HepG2 (cell line): Measurements from ENCODE around the gene MYO1B. TPM values are rescaled to one million over a fixed set of nuclear protein-coding genes. Genes with fewer than 3 reads are reported as not detected.

Source experiments
- ATAC-seq: fragments of 200-7000 bp; cut with Tn5 transposase; 3 replicates; pipeline ENCODE4 v1.9.1; 2020; ENCODE audit warnings: mild to moderate bottlenecking, moderate library complexity
- BruUV-seq: library from RNA; stranded (reverse); fragments of 400-500 nt; replicated peaks from 2 replicates; lab custom pipeline; 2021; lab: Mats Ljungman, UMichigan
- CTCF ChIA-PET: fragments of 300-600 bp; formaldehyde crosslinking; extraction: SDS; loops from one replicate; lab custom pipeline; 2021; ENCODE audit warnings: low total read pairs, inconsistent platforms, low intra/inter-chr PET ratio; lab: Yijun Ruan, JAX
- POLR2A ChIA-PET: fragments of 350-600 bp; sonication (Branson Sonifier 250); formaldehyde crosslinking; loops from one replicate; lab custom pipeline; 2020; ENCODE audit warnings: antibody characterized with exemption, inconsistent platforms; lab: Yijun Ruan, JAX
- DNase-seq: peaks from one replicate; pipeline ENCODE4 v3.0.0-alpha.2; 2015; ENCODE audit warnings: low spot score
- FAIRE-seq: peaks from 3 replicates; lab custom pipeline; 2011; peaks lifted over from hg19 to GRCh38; lab: Jason Lieb, UNC
- H2AFZ ChIP-seq: one replicate; pipeline ENCODE4 v1.6.1; 2011; ENCODE audit warnings: low read length, inconsistent platforms
- H3K27ac ChIP-seq: fragments of 300-600 bp; 3 replicates; pipeline ENCODE4 v1.8.0; 2011; ENCODE audit warnings: mixed run types, mild to moderate bottlenecking, mixed read lengths, low read length, inconsistent platforms; ENCODE audit not compliant: insufficient read depth; ENCODE audit errors: extremely low read length
- H3K27me3 ChIP-seq, 2 experiments: fragments of 200-600 bp in 1 of 2; 2 replicates in 1 of 2; 3 replicates in 1 of 2; pipeline versions ENCODE4 v1.6.0 to v1.8.0; 2011; ENCODE audit warnings: low read length in 2 of 2, mild to moderate bottlenecking in 2 of 2, moderate library complexity in 2 of 2, inconsistent platforms in 1 of 2; ENCODE audit not compliant: insufficient read depth in 2 of 2, control insufficient read depth in 1 of 2
- H3K36me3 ChIP-seq, 2 experiments: fragments of 200-600 bp in 1 of 2; replicated peaks in 1 of 2; 2 replicates in 1 of 2; 3 replicates in 1 of 2; pipeline versions ENCODE4 v1.5.1 to v1.8.0; 2011; ENCODE audit warnings: low read length in 2 of 2, inconsistent platforms in 1 of 2; ENCODE audit not compliant: insufficient read depth in 2 of 2, control insufficient read depth in 1 of 2
- H3K4me1 ChIP-seq: 2 replicates; pipeline ENCODE4 v1.5.1; 2012; ENCODE audit warnings: low read length, inconsistent platforms; ENCODE audit not compliant: insufficient read depth
- H3K4me2 ChIP-seq: 2 replicates; pipeline ENCODE4 v1.6.0; 2011; ENCODE audit warnings: low read depth, low read length, inconsistent platforms
- H3K4me3 ChIP-seq, 3 experiments: fragments of 200-600 bp in 1 of 3; sonication (generic), shearing (Covaris generic) in 1 of 3; replicated peaks in 1 of 3; 2 replicates each; pipeline ENCODE4 v1.5.1; 2011 to 2016; ENCODE audit warnings: low read length in 3 of 3, inconsistent platforms in 2 of 3, low read depth in 2 of 3, mild to moderate bottlenecking in 2 of 3, control low read depth in 1 of 3, mixed read lengths in 1 of 3; ENCODE audit not compliant: insufficient read depth in 1 of 3
- H3K79me2 ChIP-seq: one replicate; pipeline ENCODE4 v1.6.1; 2011; ENCODE audit warnings: low read length, inconsistent platforms; ENCODE audit not compliant: insufficient read depth
- H3K9ac ChIP-seq: 2 replicates; pipeline ENCODE4 v1.6.0; 2011; ENCODE audit warnings: mild to moderate bottlenecking, low read depth, low read length, inconsistent platforms; ENCODE audit not compliant: insufficient read depth
- H3K9me3 ChIP-seq: 2 replicates; pipeline ENCODE4 v1.5.1; 2012; ENCODE audit warnings: mild to moderate bottlenecking, low read length
- H4K20me1 ChIP-seq: 2 replicates; pipeline ENCODE4 v1.6.0; 2011; ENCODE audit warnings: inconsistent platforms, mild to moderate bottlenecking, low read length, moderate library complexity; ENCODE audit not compliant: insufficient read depth
- AGO1 ChIP-seq: fragments of 200-400 bp; formaldehyde crosslinking; IDR thresholded peaks from 2 replicates; pipeline ENCODE4 v1.6.1; 2017; ENCODE audit warnings: mild to moderate bottlenecking, low read depth, low read length, moderate library complexity; ENCODE audit not compliant: poor library complexity, severe bottlenecking
- FOSL2 ChIP-seq: sonication (generic); formaldehyde crosslinking; IDR thresholded peaks from 2 replicates; pipeline ENCODE4 v1.4.0; 2020; ENCODE audit warnings: missing genetic modification reagents
- MXI1 ChIP-seq: IDR thresholded peaks from 3 replicates; pipeline ENCODE4 v1.6.1; 2012; ENCODE audit warnings: low read depth, low read length, inconsistent platforms, borderline replicate concordance
- MYC ChIP-seq: sonication (generic); formaldehyde crosslinking; IDR thresholded peaks from 2 replicates; pipeline ENCODE4 v1.9.0; 2021; ENCODE audit warnings: missing genetic modification reagents, borderline replicate concordance
- NFKBIZ ChIP-seq: IDR thresholded peaks from 2 replicates; pipeline ENCODE4 v1.6.1; 2018; ENCODE audit warnings: missing genetic modification reagents, missing compliant biosample characterization
- NR2F1 ChIP-seq, 2 experiments: fragments of 450-650 bp in 1 of 2; formaldehyde crosslinking in 1 of 2; IDR thresholded peaks; 2 replicates each; pipeline versions ENCODE4 v1.5.0 to v1.6.1; 2016 to 2020; ENCODE audit warnings: mild to moderate bottlenecking in 1 of 2, missing compliant biosample characterization in 1 of 2, missing genetic modification reagents in 1 of 2, moderate library complexity in 1 of 2
- RFXANK ChIP-seq: IDR thresholded peaks from 2 replicates; pipeline ENCODE4 v1.6.1; 2016
- SETDB1 ChIP-seq: sonication (generic); formaldehyde crosslinking; IDR thresholded peaks from 2 replicates; pipeline ENCODE4 v1.5.1; 2020; ENCODE audit warnings: missing genetic modification reagents, mild to moderate bottlenecking, borderline replicate concordance
- ZFP37 ChIP-seq: sonication (generic); formaldehyde crosslinking; IDR thresholded peaks from 2 replicates; pipeline ENCODE4 v1.4.0; 2020; ENCODE audit warnings: missing genetic modification reagents, borderline replicate concordance
- ZNF143 ChIP-seq: sonication (generic); formaldehyde crosslinking; IDR thresholded peaks from 2 replicates; pipeline ENCODE4 v1.4.0; 2020; ENCODE audit warnings: missing genetic modification reagents
- ZNF430 ChIP-seq: sonication (generic); formaldehyde crosslinking; IDR thresholded peaks from 2 replicates; pipeline ENCODE4 v1.9.0; 2021; ENCODE audit warnings: mild to moderate bottlenecking, missing genetic modification reagents
- ZNF615 ChIP-seq: sonication (generic); formaldehyde crosslinking; IDR thresholded peaks from 2 replicates; pipeline ENCODE4 v1.5.0; 2020; ENCODE audit warnings: mild to moderate bottlenecking, missing genetic modification reagents, borderline replicate concordance
- ZNF652 ChIP-seq: IDR thresholded peaks from 2 replicates; pipeline ENCODE4 v1.6.1; 2016; ENCODE audit warnings: low read depth, borderline replicate concordance
- ZNF660 ChIP-seq: sonication (generic); formaldehyde crosslinking; IDR thresholded peaks from 2 replicates; pipeline ENCODE4 v1.5.1; 2020; ENCODE audit warnings: mild to moderate bottlenecking, low read depth, missing genetic modification reagents, borderline replicate concordance
- ZNF709 ChIP-seq: sonication (generic); formaldehyde crosslinking; IDR thresholded peaks from 2 replicates; pipeline ENCODE4 v1.5.0; 2020; ENCODE audit warnings: mild to moderate bottlenecking, missing genetic modification reagents
- ZNF780A ChIP-seq: sonication (generic); formaldehyde crosslinking; IDR thresholded peaks from 2 replicates; pipeline ENCODE4 v1.8.0; 2022; ENCODE audit warnings: mild to moderate bottlenecking, missing genetic modification reagents, moderate library complexity
- ZNF878 ChIP-seq: sonication (generic); formaldehyde crosslinking; IDR thresholded peaks from 2 replicates; pipeline ENCODE4 v1.8.1; 2023; ENCODE audit warnings: mild to moderate bottlenecking, missing genetic modification reagents, moderate library complexity
- ZSCAN21 ChIP-seq: sonication (generic); formaldehyde crosslinking; IDR thresholded peaks from 2 replicates; pipeline ENCODE4 v1.8.0; 2022; ENCODE audit warnings: mild to moderate bottlenecking, missing genetic modification reagents, moderate library complexity, borderline replicate concordance
- WGBS: methylation state at CpG from one replicate; pipeline ENCODE4 v1.1.6; 2017; ENCODE audit warnings: low lambda C conversion rate; 5-methylcytosine and 5-hydroxymethylcytosine counted together
- in situ Hi-C: cut with HindIII; loops from 2 replicates; pipeline ENCODE4 v1.10.0; 2017; ENCODE audit warnings: low pct_unique_long_range_greater_than_20kb; ENCODE audit not compliant: extremely low pct_ligation_motif_present
- intact Hi-C: fragments of 100-400 bp; cut with micrococcal nuclease; formaldehyde crosslinking; loops from one replicate; pipeline ENCODE4 v1.10.0; 2022; ENCODE audit not compliant: unreplicated experiment
- polyA plus RNA-seq, 8 experiments: library from polyadenylated mRNA; depleted of rRNA in 3 of 8; stranded (reverse) in 7 of 8; unstranded in 1 of 8; fragments of >200 nt; fragmentation: Illumina TruSeq in 4 of 8; extraction: Trizol in 4 of 8; gene quantifications; 2 replicates each; pipeline versions ENCODE4 v1.2.1 to v1.2.3, GENCODE V29; 2011 to 2016; ENCODE audit warnings: low read depth in 4 of 8, missing spikeins in 1 of 8, mixed read lengths in 1 of 8; ENCODE audit not compliant: insufficient read depth in 1 of 8
- total RNA-seq, 5 experiments: library from RNA; depleted of rRNA; stranded (reverse); fragments of >200 nt; fragmentation: Illumina TruSeq; extraction: Trizol; gene quantifications; 2 replicates each; pipeline ENCODE4 v1.2.3, GENCODE V29; 2016; ENCODE audit warnings: low read depth in 1 of 5
- TF ChIP-seq, protein P1 (sequence below): sonication (generic); formaldehyde crosslinking; IDR thresholded peaks from 2 replicates; pipeline ENCODE4 v1.4.0; 2020; ENCODE audit warnings: missing genetic modification reagents, mild to moderate bottlenecking, borderline replicate concordance

The MYO1B gene
- total and polyA plus RNA-seq, 2 of the 13 experiments (the other 11 are each of a cell fraction or from before 2014, with no cell fraction given) = 36.9 to 89.8 TPM

DNA sequence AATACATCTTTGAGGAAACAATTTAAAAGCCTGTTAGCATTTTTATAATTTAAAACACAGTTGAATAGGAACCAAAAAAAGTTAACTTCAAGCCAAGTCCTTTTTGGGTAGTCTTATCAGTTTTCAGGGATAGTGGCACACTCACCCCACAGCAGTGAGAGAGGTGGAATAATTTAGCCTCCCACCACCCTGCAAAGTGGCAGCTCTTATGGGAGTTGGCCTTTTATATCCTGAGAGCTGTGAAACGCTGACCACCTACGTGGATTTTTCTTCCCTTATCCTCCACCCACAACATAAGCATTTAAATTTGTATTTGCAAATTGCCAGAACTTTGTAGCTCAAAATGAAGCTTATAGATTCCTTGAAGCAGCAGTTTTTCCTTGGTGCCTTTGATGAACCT lies 167.1 kb downstream of the MYO1B start:
- ChIA-PET POLR2A (no interaction called here), CTCF (no interaction called here)
- Histone ChIP-seq H3K4me1 (peaks cover 2% of the 10 kb centered on the region), H3K36me3 (peaks cover 32 to 77% of the 10 kb centered on the region in 2 experiments), H4K20me1 (no peaks in the 10 kb centered on the region), H3K79me2 (no peaks in the 10 kb centered on the region), H3K27ac (no peak overlapping the region), H3K9ac (no peak overlapping the region), H3K9me3 (no peaks in the 10 kb centered on the region), H3K27me3 (no peaks in the 10 kb centered on the region), H2AFZ (no peak overlapping the region), H3K4me2 (no peak overlapping the region), H3K4me3 (no peak overlapping the region)
- no peak for DNase-seq
- intact Hi-C loops (no loop called here), in situ Hi-C loops (no loop called here)
- ATAC-seq = no peak
- 95% methylated on average over 2 of the region's 2 CpGs for WGBS
- TF ChIP-seq NR2F1 (CRISPR knock-in tag; IDR thresholded peaks at IDR 0.05) = no peak
- no peak for TF ChIP-seq FOSL2
- TF ChIP-seq ZNF615 (CRISPR knock-in tag) = no peak
- TF ChIP-seq ZNF660 (CRISPR knock-in tag) = no peak
- no peak for TF ChIP-seq NFKBIZ (CRISPR knock-in tag)
- no peak for TF ChIP-seq ZNF709 (CRISPR knock-in tag)
- no peak for TF ChIP-seq ZNF143 (CRISPR knock-in tag)
- no peak for TF ChIP-seq ZSCAN21 (CRISPR knock-in tag)
- BruUV-seq = no TSS peak
- FAIRE-seq = no peak

DNA sequence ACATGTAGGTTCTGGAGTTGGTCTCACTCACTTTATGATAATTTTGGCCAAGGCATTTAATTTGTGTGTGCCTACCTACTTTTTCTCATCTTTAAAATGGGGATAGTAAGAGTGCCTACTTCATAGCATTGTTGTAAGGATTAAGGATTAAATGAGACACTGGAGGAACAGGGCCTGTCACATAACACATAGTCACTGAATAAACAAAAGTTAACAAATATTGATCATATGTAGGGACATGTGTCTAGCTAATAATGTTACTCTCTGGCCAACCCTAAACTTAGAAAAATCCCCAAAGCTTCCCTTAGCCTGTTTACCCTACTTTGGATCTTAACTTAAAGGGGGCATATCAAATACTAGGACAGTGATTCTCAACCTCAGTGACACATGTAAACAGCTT lies 169.9 kb downstream of the MYO1B start:
- FAIRE-seq = no peak

More for the DNA sequence above, 169.9 kb downstream of the MYO1B start:
- Histone ChIP-seq H3K36me3 (peaks cover 28 to 64% of the 10 kb centered on the region in 2 experiments), H3K4me1 (peaks cover 17% of the 10 kb centered on the region), H3K4me3 (no peak overlapping the region), H3K79me2 (no peaks in the 10 kb centered on the region), H3K9me3 (no peaks in the 10 kb centered on the region), H3K9ac (no peak overlapping the region), H2AFZ (no peak overlapping the region), H4K20me1 (no peaks in the 10 kb centered on the region), H3K27ac (no peak overlapping the region), H3K4me2 (no peak overlapping the region), H3K27me3 (no peaks in the 10 kb centered on the region)
- no peak for TF ChIP-seq ZNF709 (CRISPR knock-in tag)
- no peak for TF ChIP-seq MXI1
- TF ChIP-seq AGO1 = no peak
- TF ChIP-seq ZNF430 = no peak
- TF ChIP-seq RFXANK (CRISPR knock-in tag) = no peak
- TF ChIP-seq SETDB1 (CRISPR knock-in tag) = no peak
- TF ChIP-seq ZNF780A (CRISPR knock-in tag) = no peak
- no peak for TF ChIP-seq ZNF652 (CRISPR knock-in tag)
- TF ChIP-seq, protein P1, sequence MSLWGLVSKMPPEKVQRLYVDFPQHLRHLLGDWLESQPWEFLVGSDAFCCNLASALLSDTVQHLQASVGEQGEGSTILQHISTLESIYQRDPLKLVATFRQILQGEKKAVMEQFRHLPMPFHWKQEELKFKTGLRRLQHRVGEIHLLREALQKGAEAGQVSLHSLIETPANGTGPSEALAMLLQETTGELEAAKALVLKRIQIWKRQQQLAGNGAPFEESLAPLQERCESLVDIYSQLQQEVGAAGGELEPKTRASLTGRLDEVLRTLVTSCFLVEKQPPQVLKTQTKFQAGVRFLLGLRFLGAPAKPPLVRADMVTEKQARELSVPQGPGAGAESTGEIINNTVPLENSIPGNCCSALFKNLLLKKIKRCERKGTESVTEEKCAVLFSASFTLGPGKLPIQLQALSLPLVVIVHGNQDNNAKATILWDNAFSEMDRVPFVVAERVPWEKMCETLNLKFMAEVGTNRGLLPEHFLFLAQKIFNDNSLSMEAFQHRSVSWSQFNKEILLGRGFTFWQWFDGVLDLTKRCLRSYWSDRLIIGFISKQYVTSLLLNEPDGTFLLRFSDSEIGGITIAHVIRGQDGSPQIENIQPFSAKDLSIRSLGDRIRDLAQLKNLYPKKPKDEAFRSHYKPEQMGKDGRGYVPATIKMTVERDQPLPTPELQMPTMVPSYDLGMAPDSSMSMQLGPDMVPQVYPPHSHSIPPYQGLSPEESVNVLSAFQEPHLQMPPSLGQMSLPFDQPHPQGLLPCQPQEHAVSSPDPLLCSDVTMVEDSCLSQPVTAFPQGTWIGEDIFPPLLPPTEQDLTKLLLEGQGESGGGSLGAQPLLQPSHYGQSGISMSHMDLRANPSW = no peak
- no peak for TF ChIP-seq ZFP37 (CRISPR knock-in tag)
- TF ChIP-seq ZNF878 (CRISPR knock-in tag) = no peak
- no peak for TF ChIP-seq MYC (CRISPR knock-in tag)
- intact Hi-C loops = no loop called here
- ATAC-seq (no peak), DNase-seq (no peak)
- in situ Hi-C loops = no loop called here
- CTCF ChIA-PET = no interaction called here
- POLR2A ChIA-PET = no interaction called here
- BruUV-seq = no TSS peak
